GM12872 (cell line): ENCODE results near the gene FOS.

Source experiments
- CTCF ChIP-seq: IDR thresholded peaks from 3 replicates; pipeline ENCODE4 v1.5.1; 2011; ENCODE audit warnings: low read depth, mild to moderate bottlenecking, low read length, moderate library complexity; ENCODE audit not compliant: insufficient read depth

Gene FOS

GRCh38 chr14:75280291-75280830, 1.7 kb downstream of the FOS start:
- TF ChIP-seq CTCF = no peak

- no peak for TF ChIP-seq CTCF
Measured at GRCh38 chr14:75280831-75281653, 2.4 kb downstream of the FOS start.

- TF ChIP-seq CTCF = no peak
Measured at GRCh38 chr14:75281654-75282019, 3.0 kb downstream of the FOS start.

GRCh38 chr14:75282170-75282554, 3.5 kb downstream of the FOS start:
- no peak for TF ChIP-seq CTCF

- peak; percentile 27; the same call in 2 of the 3 replicates for TF ChIP-seq CTCF
Measured at GRCh38 chr14:75283162-75283832, 4.7 kb downstream of the FOS start.

GRCh38 chr14:75283833-75284563, 5.4 kb downstream of the FOS start:
- TF ChIP-seq CTCF = no peak

GRCh38 chr14:75285331-75285730, 6.7 kb downstream of the FOS start:
- no peak for TF ChIP-seq CTCF
